WTC11 (cell line): Measurements from ENCODE around the gene MAML3.

Experiments used
- MAX ChIP-seq: sonication (generic); formaldehyde crosslinking; IDR thresholded peaks from 2 replicates; pipeline ENCODE4 v1.8.0; 2022; ENCODE audit warnings: mild to moderate bottlenecking, missing genetic modification reagents
- NR2C2 ChIP-seq: sonication (generic); formaldehyde crosslinking; IDR thresholded peaks from 2 replicates; pipeline ENCODE4 v1.8.0; 2022; ENCODE audit warnings: mild to moderate bottlenecking, missing genetic modification reagents
- TF ChIP-seq, protein P1 (sequence below): fragments of 250-450 bp; sonication (Bioruptor Pico); IDR thresholded peaks from 2 replicates; pipeline ENCODE4 v2.1.2; 2022; ENCODE audit warnings: mild to moderate bottlenecking, moderate library complexity
- TF ChIP-seq, protein P2 (sequence below): fragments of 200-600 bp; IDR thresholded peaks from 2 replicates; pipeline ENCODE4 v1.8.0; 2022; ENCODE audit warnings: antibody characterized with exemption

GRCh38 chr4:139696491-139696890, 457.5 kb downstream of the MAML3 start:
- TF ChIP-seq, protein P1, sequence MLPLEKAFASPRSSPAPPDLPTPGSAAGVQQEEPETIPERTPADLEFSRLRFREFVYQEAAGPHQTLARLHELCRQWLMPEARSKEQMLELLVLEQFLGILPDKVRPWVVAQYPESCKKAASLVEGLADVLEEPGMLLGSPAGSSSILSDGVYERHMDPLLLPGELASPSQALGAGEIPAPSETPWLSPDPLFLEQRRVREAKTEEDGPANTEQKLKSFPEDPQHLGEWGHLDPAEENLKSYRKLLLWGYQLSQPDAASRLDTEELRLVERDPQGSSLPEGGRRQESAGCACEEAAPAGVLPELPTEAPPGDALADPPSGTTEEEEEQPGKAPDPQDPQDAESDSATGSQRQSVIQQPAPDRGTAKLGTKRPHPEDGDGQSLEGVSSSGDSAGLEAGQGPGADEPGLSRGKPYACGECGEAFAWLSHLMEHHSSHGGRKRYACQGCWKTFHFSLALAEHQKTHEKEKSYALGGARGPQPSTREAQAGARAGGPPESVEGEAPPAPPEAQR (CRISPR knock-in tag) = no peak
- TF ChIP-seq NR2C2 (CRISPR knock-in tag) (no peak), MAX (no peak)
- TF ChIP-seq, protein P2, sequence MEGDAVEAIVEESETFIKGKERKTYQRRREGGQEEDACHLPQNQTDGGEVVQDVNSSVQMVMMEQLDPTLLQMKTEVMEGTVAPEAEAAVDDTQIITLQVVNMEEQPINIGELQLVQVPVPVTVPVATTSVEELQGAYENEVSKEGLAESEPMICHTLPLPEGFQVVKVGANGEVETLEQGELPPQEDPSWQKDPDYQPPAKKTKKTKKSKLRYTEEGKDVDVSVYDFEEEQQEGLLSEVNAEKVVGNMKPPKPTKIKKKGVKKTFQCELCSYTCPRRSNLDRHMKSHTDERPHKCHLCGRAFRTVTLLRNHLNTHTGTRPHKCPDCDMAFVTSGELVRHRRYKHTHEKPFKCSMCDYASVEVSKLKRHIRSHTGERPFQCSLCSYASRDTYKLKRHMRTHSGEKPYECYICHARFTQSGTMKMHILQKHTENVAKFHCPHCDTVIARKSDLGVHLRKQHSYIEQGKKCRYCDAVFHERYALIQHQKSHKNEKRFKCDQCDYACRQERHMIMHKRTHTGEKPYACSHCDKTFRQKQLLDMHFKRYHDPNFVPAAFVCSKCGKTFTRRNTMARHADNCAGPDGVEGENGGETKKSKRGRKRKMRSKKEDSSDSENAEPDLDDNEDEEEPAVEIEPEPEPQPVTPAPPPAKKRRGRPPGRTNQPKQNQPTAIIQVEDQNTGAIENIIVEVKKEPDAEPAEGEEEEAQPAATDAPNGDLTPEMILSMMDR = no peak
